HCT116 (cell line): ENCODE measurements around the gene MRPS34.

Experiments used
- CBX3 ChIP-seq: IDR thresholded peaks from 2 replicates; pipeline ENCODE4 v1.6.1; 2012; ENCODE audit warnings: low read depth
- EGR1 ChIP-seq: IDR thresholded peaks from 2 replicates; pipeline ENCODE4 v1.6.1; 2012; ENCODE audit warnings: low read depth
- ELF1 ChIP-seq: IDR thresholded peaks from 2 replicates; pipeline ENCODE4 v1.6.1; 2012; ENCODE audit warnings: low read depth, borderline replicate concordance
- EZH2 ChIP-seq: fragments of 200-600 bp; sonication (generic); IDR thresholded peaks from 2 replicates; pipeline ENCODE4 v1.6.1; 2017; ENCODE audit warnings: antibody characterized with exemption, mixed run types
- EZH2phosphoT487 ChIP-seq: fragments of 200-600 bp; IDR thresholded peaks from 2 replicates; pipeline ENCODE4 v1.6.1; 2018; ENCODE audit warnings: antibody characterized with exemption, borderline replicate concordance
- JUND ChIP-seq: IDR thresholded peaks from 2 replicates; pipeline ENCODE4 v1.6.1; 2012
- POLR2A ChIP-seq: IDR thresholded peaks from 2 replicates; pipeline ENCODE4 v1.7.0; 2011; ENCODE audit warnings: borderline replicate concordance; ENCODE audit not compliant: insufficient read depth, insufficient read length; ENCODE audit errors: extremely low read depth
- POLR2AphosphoS5 ChIP-seq: IDR thresholded peaks from 2 replicates; pipeline ENCODE4 v1.6.1; 2011; ENCODE audit warnings: mild to moderate bottlenecking, low read depth, low read length, moderate library complexity
- SIN3A ChIP-seq: IDR thresholded peaks from 2 replicates; pipeline ENCODE4 v1.6.1; 2012; ENCODE audit warnings: low read depth
- YY1 ChIP-seq: IDR thresholded peaks from 2 replicates; pipeline ENCODE4 v1.6.1; 2011; ENCODE audit warnings: low read length, low read depth, moderate library complexity, mild to moderate bottlenecking; ENCODE audit not compliant: insufficient replicate concordance; ENCODE audit errors: extremely low read depth
- TF ChIP-seq, protein P1 (sequence below), 3 experiments: fragments of 200-600 bp in 1 of 3; sonication (generic) in 1 of 3; IDR thresholded peaks in 2 of 3; conservative IDR thresholded peaks in 1 of 3; 2 replicates each; pipeline ENCODE4 v1.5.1; 2012 to 2017; ENCODE audit warnings: low read depth in 2 of 3, low read length in 2 of 3, antibody characterized with exemption in 1 of 3, borderline replicate concordance in 1 of 3, control low read depth in 1 of 3, mild to moderate bottlenecking in 1 of 3, mixed read lengths in 1 of 3, mixed run types in 1 of 3, moderate library complexity in 1 of 3; ENCODE audit not compliant: insufficient read depth in 1 of 3
- TF ChIP-seq, protein P2 (sequence below): IDR thresholded peaks from 2 replicates; pipeline ENCODE4 v1.6.1; 2012; ENCODE audit warnings: low read depth

DNA sequence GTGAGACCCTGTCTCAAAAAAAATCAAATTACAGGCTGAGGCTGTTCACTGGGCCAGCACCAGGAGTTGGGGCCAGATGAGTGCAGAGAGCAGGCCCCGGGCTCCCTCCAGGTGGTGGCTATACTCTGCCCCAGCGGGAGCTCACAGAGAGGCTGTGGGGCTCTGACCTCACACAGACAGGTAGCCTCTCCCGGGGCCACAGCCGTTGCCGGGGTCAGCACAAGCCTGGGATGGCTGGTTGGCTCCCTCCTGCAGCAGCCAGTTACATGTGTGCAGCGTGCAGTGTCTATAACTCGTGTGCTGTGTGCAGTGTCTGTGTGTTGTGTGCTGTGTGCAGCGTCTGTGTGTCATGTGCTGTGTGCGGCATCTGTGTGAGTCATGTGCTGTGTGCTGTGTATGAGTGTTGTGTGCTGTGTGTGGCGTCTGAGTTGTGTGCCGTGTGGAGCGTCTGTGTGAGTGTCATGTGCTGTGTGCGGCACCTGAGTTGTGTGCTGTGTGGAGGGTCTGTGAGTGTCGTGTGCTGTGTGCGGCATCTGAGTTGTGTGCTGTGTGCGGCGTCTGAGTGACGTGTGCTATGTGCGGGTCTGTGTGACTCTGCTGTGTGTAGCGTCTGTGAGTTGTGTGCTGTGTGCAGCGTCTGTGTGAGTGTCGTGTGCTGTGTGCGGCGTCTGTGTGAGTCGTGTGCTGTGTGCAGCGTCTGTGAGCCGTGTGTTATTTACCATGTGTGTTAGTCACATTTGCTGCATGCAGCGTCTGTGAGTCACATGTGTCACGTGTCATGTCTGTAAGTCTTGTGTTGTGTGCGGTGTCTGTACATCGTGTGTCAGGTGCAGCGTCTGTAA lies 46.1 kb downstream of the MRPS34 start:
- TF ChIP-seq, protein P1, sequence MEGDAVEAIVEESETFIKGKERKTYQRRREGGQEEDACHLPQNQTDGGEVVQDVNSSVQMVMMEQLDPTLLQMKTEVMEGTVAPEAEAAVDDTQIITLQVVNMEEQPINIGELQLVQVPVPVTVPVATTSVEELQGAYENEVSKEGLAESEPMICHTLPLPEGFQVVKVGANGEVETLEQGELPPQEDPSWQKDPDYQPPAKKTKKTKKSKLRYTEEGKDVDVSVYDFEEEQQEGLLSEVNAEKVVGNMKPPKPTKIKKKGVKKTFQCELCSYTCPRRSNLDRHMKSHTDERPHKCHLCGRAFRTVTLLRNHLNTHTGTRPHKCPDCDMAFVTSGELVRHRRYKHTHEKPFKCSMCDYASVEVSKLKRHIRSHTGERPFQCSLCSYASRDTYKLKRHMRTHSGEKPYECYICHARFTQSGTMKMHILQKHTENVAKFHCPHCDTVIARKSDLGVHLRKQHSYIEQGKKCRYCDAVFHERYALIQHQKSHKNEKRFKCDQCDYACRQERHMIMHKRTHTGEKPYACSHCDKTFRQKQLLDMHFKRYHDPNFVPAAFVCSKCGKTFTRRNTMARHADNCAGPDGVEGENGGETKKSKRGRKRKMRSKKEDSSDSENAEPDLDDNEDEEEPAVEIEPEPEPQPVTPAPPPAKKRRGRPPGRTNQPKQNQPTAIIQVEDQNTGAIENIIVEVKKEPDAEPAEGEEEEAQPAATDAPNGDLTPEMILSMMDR (IDR thresholded peaks at IDR 0.05 in 2 of 3, conservative IDR thresholded peaks at IDR 0.05 in 1 of 3; ENCODE audit: borderline replicate concordance in 1 of 3, insufficient read depth in 1 of 3, low read depth in 2 of 3, low read length in 2 of 3) = no peak
- TF ChIP-seq ELF1 = no peak
- TF ChIP-seq EZH2 = no peak
- TF ChIP-seq POLR2A = no peak
- TF ChIP-seq SIN3A = no peak
- no peak for TF ChIP-seq JUND
- TF ChIP-seq, protein P2, sequence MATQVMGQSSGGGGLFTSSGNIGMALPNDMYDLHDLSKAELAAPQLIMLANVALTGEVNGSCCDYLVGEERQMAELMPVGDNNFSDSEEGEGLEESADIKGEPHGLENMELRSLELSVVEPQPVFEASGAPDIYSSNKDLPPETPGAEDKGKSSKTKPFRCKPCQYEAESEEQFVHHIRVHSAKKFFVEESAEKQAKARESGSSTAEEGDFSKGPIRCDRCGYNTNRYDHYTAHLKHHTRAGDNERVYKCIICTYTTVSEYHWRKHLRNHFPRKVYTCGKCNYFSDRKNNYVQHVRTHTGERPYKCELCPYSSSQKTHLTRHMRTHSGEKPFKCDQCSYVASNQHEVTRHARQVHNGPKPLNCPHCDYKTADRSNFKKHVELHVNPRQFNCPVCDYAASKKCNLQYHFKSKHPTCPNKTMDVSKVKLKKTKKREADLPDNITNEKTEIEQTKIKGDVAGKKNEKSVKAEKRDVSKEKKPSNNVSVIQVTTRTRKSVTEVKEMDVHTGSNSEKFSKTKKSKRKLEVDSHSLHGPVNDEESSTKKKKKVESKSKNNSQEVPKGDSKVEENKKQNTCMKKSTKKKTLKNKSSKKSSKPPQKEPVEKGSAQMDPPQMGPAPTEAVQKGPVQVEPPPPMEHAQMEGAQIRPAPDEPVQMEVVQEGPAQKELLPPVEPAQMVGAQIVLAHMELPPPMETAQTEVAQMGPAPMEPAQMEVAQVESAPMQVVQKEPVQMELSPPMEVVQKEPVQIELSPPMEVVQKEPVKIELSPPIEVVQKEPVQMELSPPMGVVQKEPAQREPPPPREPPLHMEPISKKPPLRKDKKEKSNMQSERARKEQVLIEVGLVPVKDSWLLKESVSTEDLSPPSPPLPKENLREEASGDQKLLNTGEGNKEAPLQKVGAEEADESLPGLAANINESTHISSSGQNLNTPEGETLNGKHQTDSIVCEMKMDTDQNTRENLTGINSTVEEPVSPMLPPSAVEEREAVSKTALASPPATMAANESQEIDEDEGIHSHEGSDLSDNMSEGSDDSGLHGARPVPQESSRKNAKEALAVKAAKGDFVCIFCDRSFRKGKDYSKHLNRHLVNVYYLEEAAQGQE = no peak
- TF ChIP-seq CBX3 = no peak
- TF ChIP-seq POLR2AphosphoS5 = no peak
- TF ChIP-seq EGR1 = no peak
- no peak for TF ChIP-seq YY1
- no peak for TF ChIP-seq EZH2phosphoT487
